ENCODE data around the gene IRF7. TPM values are rescaled to one million over a fixed set of nuclear protein-coding genes. Genes with fewer than 3 reads are reported as not detected.

The IRF7 gene
- polyA plus RNA-seq, 2 of the 4 experiments (the other 2 are of a cell fraction): 2.0 to 3.1 TPM

DNA sequence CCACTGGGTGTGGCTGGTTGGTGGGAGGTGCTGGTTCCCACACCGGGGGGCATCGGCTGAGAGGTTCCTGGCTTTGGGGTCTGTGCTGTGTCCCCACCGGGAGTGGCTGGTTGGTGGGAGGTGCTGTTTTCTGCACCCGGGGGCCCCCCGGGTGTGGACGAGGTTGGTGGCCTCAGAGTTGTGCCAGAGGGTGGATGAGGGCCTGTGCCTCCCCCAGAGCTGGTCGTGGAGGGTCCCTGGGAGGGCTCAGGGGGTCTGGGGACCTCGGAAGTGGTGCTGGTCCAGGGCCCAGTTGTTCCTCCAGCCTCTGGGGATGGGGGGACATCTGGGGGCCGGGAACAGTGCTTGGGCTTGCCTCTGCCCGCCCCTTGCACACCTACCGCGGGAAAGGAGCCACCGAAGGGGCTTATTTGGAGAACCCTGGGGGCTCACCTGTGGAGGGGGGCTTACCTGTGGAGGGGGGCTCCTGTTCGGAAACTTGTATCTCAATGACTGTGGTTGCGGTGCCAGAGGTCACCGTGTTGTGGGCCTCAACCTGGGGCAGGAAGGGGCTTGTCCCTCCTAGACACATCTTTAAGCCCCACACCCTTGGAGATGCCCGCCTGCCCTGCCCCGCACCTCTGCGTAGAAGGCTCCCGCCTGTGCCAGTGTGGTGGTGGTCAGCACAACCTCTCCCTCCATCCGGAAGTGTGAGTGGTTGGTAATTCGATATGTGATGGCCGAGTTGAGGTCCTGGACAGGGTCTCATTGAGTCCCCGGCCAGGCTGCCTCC lies 3.3 kb upstream of the IRF7 start:
- H3K27ac ChIP-seq: no peak overlapping the region
- no peak overlapping the region for H3K4me3 ChIP-seq
- H3K4me1 ChIP-seq: peaks cover 21% of the 10 kb centered on the region
- DNase-seq (ENCODE audit: low read depth in 1 of 2, low spot score in 1 of 2) (no peak), ATAC-seq (no peak), FAIRE-seq (no peak)
- no peaks in the 10 kb centered on the region for H3K9me3 ChIP-seq
- 87% methylated on average over 18 of the region's 24 CpGs for WGBS (ENCODE audit: missing lambda C conversion rate)
- ChIA-PET CTCF (interaction anchor here (1.2 kb wide), 1 partner anchor 9 kb away, joined by 3 read pairs; no protein-coding TSS in a partner anchor), POLR2A (no interaction called here)
- TF ChIP-seq REST (IDR thresholded peaks at IDR 0.05) (no peak), ELK1 (IDR thresholded peaks at IDR 0.05; ENCODE audit: low read depth, low read length) (no peak), SREBF2 (IDR thresholded peaks at IDR 0.05) (no peak), HOXA7 (CRISPR knock-in tag; IDR thresholded peaks at IDR 0.05) (no peak), HOXB13 (CRISPR knock-in tag; IDR thresholded peaks at IDR 0.05; ENCODE audit: low read depth) (no peak), JUNB (IDR thresholded peaks at IDR 0.05) (no peak), CHD4 (IDR thresholded peaks at IDR 0.05; ENCODE audit: borderline replicate concordance) (no peak), RCOR1 (IDR thresholded peaks at IDR 0.05; ENCODE audit: low read depth, low read length) (no peak), RNF2 (IDR thresholded peaks at IDR 0.05; ENCODE audit: borderline replicate concordance, low read depth) (no peak), POLR2AphosphoS2 (conservative IDR thresholded peaks at IDR 0.05; ENCODE audit: low read length) (no peak)
- TF ChIP-seq, protein P1, sequence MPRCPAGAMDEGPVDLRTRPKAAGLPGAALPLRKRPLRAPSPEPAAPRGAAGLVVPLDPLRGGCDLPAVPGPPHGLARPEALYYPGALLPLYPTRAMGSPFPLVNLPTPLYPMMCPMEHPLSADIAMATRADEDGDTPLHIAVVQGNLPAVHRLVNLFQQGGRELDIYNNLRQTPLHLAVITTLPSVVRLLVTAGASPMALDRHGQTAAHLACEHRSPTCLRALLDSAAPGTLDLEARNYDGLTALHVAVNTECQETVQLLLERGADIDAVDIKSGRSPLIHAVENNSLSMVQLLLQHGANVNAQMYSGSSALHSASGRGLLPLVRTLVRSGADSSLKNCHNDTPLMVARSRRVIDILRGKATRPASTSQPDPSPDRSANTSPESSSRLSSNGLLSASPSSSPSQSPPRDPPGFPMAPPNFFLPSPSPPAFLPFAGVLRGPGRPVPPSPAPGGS (IDR thresholded peaks at IDR 0.05): no peak
- TF ChIP-seq, protein P2, sequence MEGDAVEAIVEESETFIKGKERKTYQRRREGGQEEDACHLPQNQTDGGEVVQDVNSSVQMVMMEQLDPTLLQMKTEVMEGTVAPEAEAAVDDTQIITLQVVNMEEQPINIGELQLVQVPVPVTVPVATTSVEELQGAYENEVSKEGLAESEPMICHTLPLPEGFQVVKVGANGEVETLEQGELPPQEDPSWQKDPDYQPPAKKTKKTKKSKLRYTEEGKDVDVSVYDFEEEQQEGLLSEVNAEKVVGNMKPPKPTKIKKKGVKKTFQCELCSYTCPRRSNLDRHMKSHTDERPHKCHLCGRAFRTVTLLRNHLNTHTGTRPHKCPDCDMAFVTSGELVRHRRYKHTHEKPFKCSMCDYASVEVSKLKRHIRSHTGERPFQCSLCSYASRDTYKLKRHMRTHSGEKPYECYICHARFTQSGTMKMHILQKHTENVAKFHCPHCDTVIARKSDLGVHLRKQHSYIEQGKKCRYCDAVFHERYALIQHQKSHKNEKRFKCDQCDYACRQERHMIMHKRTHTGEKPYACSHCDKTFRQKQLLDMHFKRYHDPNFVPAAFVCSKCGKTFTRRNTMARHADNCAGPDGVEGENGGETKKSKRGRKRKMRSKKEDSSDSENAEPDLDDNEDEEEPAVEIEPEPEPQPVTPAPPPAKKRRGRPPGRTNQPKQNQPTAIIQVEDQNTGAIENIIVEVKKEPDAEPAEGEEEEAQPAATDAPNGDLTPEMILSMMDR (IDR thresholded peaks at IDR 0.05): no peak
- no peak overlapping the region for H3K4me2 ChIP-seq

DNA sequence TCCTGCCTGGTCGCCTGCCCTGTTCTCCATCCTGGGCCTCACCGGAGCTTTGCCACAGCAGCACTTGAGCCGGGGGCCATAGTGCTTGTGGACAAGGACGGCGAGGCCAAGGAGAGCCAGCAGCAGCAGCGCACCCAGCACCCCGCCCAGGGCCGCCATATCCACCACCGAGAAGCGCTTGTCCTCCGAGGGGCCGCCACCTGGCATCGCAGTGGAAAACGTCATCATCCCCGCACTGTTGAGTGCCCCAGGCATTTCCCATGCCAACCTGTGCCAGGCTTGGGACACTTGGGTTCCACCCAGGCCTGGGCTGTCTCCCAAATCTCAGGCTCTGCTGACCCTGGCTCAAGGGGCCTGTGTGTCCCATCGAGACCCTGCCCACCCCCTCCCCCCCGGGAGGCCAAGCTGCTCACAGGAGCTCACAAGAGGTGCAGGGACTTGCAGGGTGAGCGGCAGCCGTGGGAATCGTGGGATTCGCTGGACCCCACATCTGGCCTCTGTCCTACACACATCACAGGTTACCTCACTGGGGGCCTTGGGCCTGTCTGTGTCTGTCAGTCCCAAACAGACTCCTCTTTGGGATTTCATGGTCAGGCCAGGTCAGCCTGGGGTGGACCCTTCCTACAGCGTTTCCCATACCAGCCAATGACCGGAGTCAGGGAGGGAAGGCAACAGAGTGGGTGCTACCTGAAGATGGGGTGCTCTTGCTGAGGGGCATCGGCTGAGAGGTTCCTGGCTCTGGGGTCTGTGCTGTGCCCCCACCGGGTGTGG lies 2.3 kb upstream of the IRF7 start:
- CTCF ChIA-PET: no interaction called here
- no peak overlapping the region for H3K27ac ChIP-seq
- DNase-seq (ENCODE audit: low read depth in 1 of 2, low spot score in 1 of 2) (no peak), ATAC-seq (no peak), FAIRE-seq (no peak)
- H3K4me1 ChIP-seq: peaks cover 13% of the 10 kb centered on the region; the same call in 2 of the 3 replicates
- H3K4me2 ChIP-seq: no peak overlapping the region
- no peak overlapping the region for H3K4me3 ChIP-seq
- WGBS (ENCODE audit: missing lambda C conversion rate): 84% methylated on average over 17 of the region's 25 CpGs
- no peak for TF ChIP-seq ZFP36 (IDR thresholded peaks at IDR 0.05; ENCODE audit: borderline replicate concordance, partially characterized antibody)
- no peak for TF ChIP-seq JUNB (IDR thresholded peaks at IDR 0.05)
- no peak for TF ChIP-seq CBX8 (IDR thresholded peaks at IDR 0.05)
- TF ChIP-seq CEBPB (IDR thresholded peaks at IDR 0.05): no peak
- no peak for TF ChIP-seq TP53 (CRISPR knock-in tag; IDR thresholded peaks at IDR 0.05)
- TF ChIP-seq, protein P3, sequence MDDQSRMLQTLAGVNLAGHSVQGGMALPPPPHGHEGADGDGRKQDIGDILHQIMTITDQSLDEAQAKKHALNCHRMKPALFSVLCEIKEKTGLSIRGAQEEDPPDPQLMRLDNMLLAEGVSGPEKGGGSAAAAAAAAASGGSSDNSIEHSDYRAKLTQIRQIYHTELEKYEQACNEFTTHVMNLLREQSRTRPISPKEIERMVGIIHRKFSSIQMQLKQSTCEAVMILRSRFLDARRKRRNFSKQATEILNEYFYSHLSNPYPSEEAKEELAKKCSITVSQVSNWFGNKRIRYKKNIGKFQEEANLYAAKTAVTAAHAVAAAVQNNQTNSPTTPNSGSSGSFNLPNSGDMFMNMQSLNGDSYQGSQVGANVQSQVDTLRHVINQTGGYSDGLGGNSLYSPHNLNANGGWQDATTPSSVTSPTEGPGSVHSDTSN (IDR thresholded peaks at IDR 0.05): no peak
- TF ChIP-seq NPAS2 (CRISPR knock-in tag; IDR thresholded peaks at IDR 0.05; ENCODE audit: borderline replicate concordance): no peak
- TF ChIP-seq EHF (CRISPR knock-in tag; IDR thresholded peaks at IDR 0.05): no peak
- no peak for TF ChIP-seq ESRRA (IDR thresholded peaks at IDR 0.05; ENCODE audit: borderline replicate concordance, low read length)
- TF ChIP-seq MAFK (IDR thresholded peaks at IDR 0.05; ENCODE audit: partially characterized antibody): no peak
- no peak for TF ChIP-seq BHLHE40 (IDR thresholded peaks at IDR 0.05; ENCODE audit: low read depth, low read length)
- TF ChIP-seq RARB (CRISPR knock-in tag; IDR thresholded peaks at IDR 0.05): no peak
- TF ChIP-seq EP300 (IDR thresholded peaks at IDR 0.05): no peak
- no peak for TF ChIP-seq RNF2 (IDR thresholded peaks at IDR 0.05; ENCODE audit: borderline replicate concordance, low read depth)
- TF ChIP-seq SMC3 (IDR thresholded peaks at IDR 0.05): no peak
- POLR2A ChIA-PET: no interaction called here
- no peaks in the 10 kb centered on the region for H3K9me3 ChIP-seq

Data from A549 (cell line).